ENCODE measurements around the gene ANKFN1.
A peak's percentile ranks its signal among the peaks of the same experiment; 100 is the strongest.

ANKFN1 gene

GRCh38 chr17:56514899-56515298, 361.6 kb downstream of the ANKFN1 start:
- no peak for TF ChIP-seq CTCF (conservative IDR thresholded peaks at IDR 0.05; ENCODE audit: low read depth, low read length)
- H3K4me3 ChIP-seq (ENCODE audit: low read length) = no peak overlapping the region
- DNase-seq (ENCODE audit: low read depth) = no peak

GRCh38 chr17:56521414-56522141, 368.3 kb downstream of the ANKFN1 start:
- DNase-seq (ENCODE audit: low read depth) = peak; percentile 5
- H3K4me3 ChIP-seq (ENCODE audit: low read length) = no peak overlapping the region
- no peak for TF ChIP-seq CTCF (conservative IDR thresholded peaks at IDR 0.05; ENCODE audit: low read depth, low read length)

- TF ChIP-seq CTCF (conservative IDR thresholded peaks at IDR 0.05; ENCODE audit: low read depth, low read length) = no peak
- H3K4me3 ChIP-seq (ENCODE audit: low read length) = no peak overlapping the region
Observed at GRCh38 chr17:56523042-56523441, 369.8 kb downstream of the ANKFN1 start.

GRCh38 chr17:56528696-56529095, 375.4 kb downstream of the ANKFN1 start:
- TF ChIP-seq CTCF (conservative IDR thresholded peaks at IDR 0.05; ENCODE audit: low read depth, low read length) = no peak
- no peak overlapping the region for H3K4me3 ChIP-seq (ENCODE audit: low read length)
- DNase-seq (ENCODE audit: low read depth) = no peak

More at GRCh38 chr17:56523042-56523441, 369.8 kb downstream of the ANKFN1 start:
- DNase-seq (ENCODE audit: low read depth) = no peak

GRCh38 chr17:56532926-56533325, 379.7 kb downstream of the ANKFN1 start:
- H3K4me3 ChIP-seq (ENCODE audit: low read length) = no peak overlapping the region
- TF ChIP-seq CTCF (conservative IDR thresholded peaks at IDR 0.05; ENCODE audit: low read depth, low read length) = no peak
- DNase-seq (ENCODE audit: low read depth) = no peak

- DNase-seq (ENCODE audit: low read depth) = no peak
- no peak overlapping the region for H3K4me3 ChIP-seq (ENCODE audit: low read length)
- TF ChIP-seq CTCF (conservative IDR thresholded peaks at IDR 0.05; ENCODE audit: low read depth, low read length) = no peak
Observed at GRCh38 chr17:56536766-56537165, 383.5 kb downstream of the ANKFN1 start.

GRCh38 chr17:56540836-56541235, 387.6 kb downstream of the ANKFN1 start:
- no peak for DNase-seq (ENCODE audit: low read depth)
- H3K4me3 ChIP-seq (ENCODE audit: low read length) = no peak overlapping the region
- TF ChIP-seq CTCF (conservative IDR thresholded peaks at IDR 0.05; ENCODE audit: low read depth, low read length) = no peak

Data from retinal pigment epithelial cell (primary cell).